ENCODE data around the gene MYL4.
A peak's percentile ranks its signal among the peaks of the same experiment; 100 is the strongest.
"Not testable (repeated sequence)": the region's sequence is repeated elsewhere in the genome, so short reads cannot be mapped to it uniquely, and the experiment has no call there.

Gene MYL4

GRCh38 chr17:47208744-47209488 is at the start of gene MYL4:
Gene MYL4, plus strand, starts transcription at chr17:47209348. Its CDS starts 75 bp downstream, at chr17:47209423.
- FAIRE-seq: no peak

GRCh38 chr17:47162013-47162622 is 47.0 kb upstream of the MYL4 start:
- no peak for FAIRE-seq

GRCh38 chr17:47164263-47164662 is 44.9 kb upstream of the MYL4 start:
- no peak for FAIRE-seq

- no peak for FAIRE-seq
Observed at GRCh38 chr17:47165137-47165536, 44.0 kb upstream of the MYL4 start.

DNA sequence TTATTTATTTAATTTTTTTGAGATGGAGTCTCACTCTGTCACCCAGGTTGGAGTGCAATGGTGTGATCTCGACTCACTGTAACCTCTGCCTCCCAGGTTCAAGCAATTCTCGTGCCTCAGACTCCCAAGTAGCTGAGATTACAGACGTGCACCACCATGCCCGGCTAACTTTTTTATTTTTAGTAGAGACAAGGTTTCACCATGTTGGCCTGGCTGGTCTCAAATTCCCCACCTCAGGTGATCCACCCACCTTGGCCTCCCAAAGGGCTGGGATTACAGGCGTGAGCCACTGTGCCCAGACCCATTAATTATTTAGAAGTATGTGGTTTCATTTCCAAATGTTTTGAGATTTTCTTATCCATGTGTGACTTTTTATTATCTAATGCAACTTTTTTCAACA is 42.3 kb upstream of the MYL4 start:
- not testable (repeated sequence) for FAIRE-seq

- not testable (repeated sequence) for FAIRE-seq
Observed at GRCh38 chr17:47168896-47169295, 40.3 kb upstream of the MYL4 start.

DNA sequence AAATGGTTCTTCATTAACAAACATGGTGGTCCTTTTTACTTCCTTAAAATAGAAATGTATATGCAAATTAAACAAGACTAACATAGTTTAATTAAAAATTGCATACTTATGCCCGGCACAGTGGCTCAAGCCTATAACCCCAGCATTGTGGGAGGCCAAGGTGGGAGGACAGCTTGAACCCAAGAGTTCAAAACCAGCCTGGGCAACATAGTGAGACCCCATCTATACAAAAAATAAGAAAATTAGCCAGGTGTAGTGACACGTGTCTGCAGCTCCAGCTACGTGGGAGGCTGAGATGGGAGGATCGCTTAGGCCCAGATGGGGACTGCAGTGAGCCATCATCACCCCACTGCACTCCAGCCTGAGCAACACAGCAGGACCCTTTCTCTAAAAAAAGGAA is 38.4 kb upstream of the MYL4 start:
- FAIRE-seq: no peak

DNA sequence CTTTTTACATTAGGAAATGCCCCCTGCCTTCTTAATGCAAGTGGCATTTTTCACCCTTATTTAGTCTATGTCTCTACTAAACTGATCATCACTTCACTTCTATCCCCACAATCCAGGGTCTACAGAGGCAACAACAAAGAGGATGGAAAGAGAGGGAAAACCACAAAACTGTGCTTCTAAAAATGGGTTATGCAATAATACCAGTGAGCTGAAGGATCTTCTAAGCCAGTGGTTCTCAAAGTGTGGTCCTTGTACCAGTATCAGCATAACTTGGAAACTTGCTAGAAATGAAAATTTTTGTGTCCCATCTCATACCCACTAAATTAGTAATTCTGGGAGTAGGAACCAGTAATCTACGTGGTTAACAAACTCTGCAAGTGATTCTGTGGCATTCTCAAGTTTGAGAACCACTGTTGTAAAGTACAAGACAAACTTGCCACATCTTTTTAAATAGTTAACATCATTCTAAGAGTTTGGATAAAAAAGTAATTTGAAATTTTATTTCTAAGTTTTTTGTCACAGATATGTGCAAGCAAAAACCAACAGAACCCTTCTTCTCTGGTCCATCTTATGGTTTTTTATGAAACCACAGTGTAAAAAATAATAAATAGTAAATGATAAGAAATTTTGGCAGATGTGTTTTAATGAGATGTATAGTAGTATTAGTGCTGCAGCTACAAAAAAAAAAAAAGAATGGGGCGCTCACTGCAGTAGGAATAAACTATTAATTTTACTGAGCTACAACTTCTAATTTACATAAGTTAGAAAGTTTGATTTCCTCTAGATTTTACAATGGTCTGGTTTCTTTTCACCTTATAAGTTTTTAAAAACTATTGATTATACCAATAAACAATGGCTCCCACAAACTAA is 36.2 kb upstream of the MYL4 start:
- no peak for FAIRE-seq

DNA sequence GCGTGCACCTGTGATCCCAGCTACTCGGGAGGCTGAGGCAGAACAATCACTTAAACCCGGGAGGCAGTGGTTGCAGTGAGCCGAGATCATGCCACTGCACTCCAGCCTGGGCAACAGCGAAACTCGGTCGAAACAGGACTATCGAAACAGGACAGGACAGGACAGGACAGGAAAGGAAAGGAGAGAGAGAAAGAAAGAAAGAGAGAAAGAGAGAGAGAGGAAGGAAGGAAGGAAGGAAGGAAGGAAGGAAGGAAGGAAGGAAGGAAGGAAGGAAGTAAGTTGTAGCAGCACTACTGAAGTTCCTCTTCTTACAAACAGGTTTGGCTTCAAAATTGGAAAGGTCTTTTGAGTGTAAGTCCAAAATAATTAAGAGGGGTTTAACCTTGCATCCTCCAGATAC is 34.3 kb upstream of the MYL4 start:
- not testable (repeated sequence) for FAIRE-seq

GRCh38 chr17:47176389-47176826 is 32.7 kb upstream of the MYL4 start:
- FAIRE-seq: no peak

GRCh38 chr17:47177261-47177660 is 31.9 kb upstream of the MYL4 start:
- FAIRE-seq: no peak

DNA sequence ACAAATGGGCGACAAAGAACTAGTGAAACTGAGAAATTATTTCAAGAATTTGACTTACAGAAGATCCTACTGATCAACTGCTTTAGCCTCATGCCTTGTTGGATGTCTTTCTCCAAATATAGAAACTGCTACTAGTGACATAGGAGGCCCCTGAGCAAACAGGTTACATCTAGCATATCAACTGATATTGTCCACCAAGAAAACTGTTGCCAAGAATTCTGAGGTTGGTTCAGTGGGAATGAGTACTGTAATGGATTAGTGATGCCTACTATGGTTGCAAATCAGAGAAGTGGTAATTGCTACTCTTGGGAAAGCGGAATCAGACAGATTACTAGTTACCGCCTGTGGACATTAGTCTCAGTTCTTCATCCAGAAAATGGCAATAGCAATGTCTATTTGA is 30.0 kb upstream of the MYL4 start:
- FAIRE-seq: no peak

GRCh38 chr17:47180337-47180736 is 28.8 kb upstream of the MYL4 start:
- no peak for FAIRE-seq

GRCh38 chr17:47180988-47181387 is 28.2 kb upstream of the MYL4 start:
- not testable (repeated sequence) for FAIRE-seq

DNA sequence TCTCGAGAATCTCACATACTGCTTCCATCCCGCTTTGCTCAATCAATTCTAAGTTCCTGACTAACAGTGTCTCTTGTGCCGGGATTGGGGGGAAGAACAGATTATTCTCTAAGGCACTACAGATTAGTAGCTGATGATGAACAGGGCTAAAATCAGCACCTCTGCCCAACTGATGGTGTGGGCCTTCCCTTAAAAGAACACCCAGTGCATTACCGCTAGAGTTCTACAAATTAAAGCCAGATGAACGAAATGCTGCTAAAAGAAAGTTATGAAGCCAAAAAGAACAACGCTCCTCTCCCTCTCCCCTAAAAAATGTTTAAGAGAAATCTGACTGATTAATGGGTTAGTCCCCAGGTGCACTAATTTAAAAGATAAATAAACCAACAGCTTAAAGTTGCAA is 24.5 kb upstream of the MYL4 start:
- no peak for FAIRE-seq

GRCh38 chr17:47188271-47188875 is 20.8 kb upstream of the MYL4 start:
- FAIRE-seq: no peak

DNA sequence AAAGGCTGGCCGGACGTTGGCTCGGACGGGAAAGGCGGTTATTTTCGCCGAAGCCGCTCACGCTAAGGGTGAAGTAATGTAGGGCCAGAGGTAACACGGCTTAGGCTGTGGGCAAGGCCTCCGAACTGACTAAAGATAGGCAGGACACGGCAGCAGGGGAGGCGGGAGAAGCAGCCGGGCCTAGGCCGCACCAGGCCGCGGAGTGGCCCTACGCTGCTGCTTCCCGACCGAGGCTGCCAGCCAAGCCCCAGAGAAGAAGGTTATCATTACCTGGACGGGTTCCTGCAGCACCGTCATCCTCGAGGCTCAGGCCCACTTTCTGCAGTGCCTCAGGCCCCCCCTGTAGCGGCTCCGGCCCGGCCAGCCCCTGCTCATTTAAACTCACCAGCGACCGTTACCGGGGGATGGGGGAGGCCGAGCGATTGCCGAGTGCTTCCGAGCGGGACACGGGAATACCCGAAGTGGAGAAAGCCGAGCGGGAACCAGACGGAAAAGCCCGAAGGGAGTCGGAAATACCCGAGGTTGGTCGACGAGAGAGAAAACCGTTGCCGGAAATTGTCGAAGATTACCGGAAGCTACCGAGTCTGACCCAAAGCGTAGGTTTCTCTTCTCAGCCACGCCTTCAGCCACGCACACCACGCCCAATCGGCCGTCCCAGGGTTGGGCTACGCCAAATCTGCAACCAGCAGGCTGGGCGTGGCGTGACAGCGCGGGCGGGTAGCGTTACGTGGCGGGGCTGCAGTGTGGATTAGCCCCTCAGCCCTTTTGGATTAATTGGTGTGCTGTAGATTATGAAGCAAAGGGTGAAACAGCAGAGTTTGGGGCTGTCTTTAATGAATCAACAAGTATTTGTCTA is 20.0 kb upstream of the MYL4 start, which contains the start of gene CDC27:
TSS of gene CDC27 (minus strand) at position 420 of the 856 bp plus-strand sequence. CDS start at position 297, 123 bp downstream.
- FAIRE-seq: peak; percentile 95

GRCh38 chr17:47189732-47190237 is 19.4 kb upstream of the MYL4 start:
- no peak for FAIRE-seq

- FAIRE-seq: no peak
Observed at GRCh38 chr17:47190243-47190642, 18.9 kb upstream of the MYL4 start.

- FAIRE-seq: no peak
Observed at GRCh38 chr17:47190770-47191169, 18.4 kb upstream of the MYL4 start.

DNA sequence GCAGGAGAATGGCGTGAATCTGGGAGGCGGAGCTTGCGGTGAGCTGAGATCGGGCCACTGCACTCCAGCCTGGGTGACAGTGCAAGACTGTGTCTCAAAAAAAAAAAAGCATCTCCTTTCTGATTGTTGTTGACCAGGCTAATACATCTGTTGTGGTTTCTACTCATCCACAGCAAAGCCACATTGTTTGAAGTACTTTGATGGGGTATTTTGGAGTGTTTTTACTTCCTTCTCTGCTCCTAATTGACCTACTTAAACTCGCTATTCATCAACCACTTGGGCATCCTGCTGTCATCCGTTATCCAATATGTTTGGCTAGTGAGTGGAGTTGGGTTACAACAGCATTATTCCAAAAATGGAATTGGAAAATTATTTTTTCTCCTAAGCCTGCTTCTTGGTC is 16.6 kb upstream of the MYL4 start:
- no peak for FAIRE-seq

All from colon (tissue), 2 donors.